HG03460 (cell line): Measurements from ENCODE around the gene TMEM80.
"Not testable (repeated sequence)": the region's sequence is repeated elsewhere in the genome, so short reads cannot be mapped to it uniquely, and the experiment has no call there.

Experiments used
- ATAC-seq: cut with Tn5 transposase; IDR thresholded peaks from one replicate; pipeline ENCODE4 v1.9.1; 2021; ENCODE audit not compliant: unreplicated experiment

Gene TMEM80

DNA sequence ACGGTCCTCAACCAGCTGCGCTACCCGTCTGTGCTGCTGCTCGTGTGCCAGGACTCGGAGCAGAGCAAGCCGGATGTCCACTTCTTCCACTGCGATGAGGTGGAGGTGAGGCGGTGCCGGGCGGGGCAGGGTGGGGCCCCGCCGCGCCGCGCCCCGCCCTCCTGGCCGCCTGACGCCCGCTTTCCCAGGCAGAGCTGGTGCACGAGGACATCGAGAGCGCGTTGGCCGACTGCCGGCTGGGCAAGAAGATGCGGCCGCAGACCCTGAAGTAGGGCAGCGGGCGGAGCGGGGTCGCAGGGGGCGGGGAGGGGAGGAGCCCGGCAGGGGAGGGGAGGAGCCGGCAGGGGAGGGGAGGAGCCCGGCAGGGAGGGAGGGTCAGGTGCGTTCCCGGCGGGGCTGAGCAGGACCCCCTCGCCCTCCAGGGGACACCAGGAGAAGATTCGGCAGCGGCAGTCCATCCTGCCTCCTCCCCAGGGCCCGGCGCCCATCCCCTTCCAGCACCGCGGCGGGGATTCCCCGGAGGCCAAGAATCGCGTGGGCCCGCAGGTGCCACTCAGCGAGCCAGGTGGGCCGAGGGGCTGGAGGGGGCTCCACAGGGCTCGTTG is 25.1 kb downstream of the TMEM80 start:
- ATAC-seq = no peak

DNA sequence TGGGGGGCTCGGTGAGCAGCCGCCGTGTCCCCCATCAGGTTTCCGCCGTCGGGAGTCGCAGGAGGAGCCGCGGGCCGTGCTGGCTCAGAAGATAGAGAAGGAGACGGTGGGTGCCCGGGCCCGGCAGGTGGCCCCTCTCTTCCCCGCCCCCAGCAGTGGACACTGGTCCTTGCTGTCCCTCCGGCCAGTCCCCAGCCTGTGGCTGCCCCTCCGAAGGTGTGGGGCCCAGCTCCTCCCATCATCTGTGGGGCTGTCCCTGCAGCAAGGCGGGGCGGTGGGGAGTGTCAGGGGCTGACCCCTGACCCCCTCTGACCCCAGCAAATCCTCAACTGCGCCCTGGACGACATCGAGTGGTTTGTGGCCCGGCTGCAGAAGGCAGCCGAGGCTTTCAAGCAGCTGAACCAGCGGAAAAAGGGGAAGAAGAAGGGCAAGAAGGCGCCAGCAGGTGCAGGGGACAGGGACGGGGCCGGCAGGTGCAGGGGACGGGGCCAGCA is 25.7 kb downstream of the TMEM80 start:
- ATAC-seq = no peak

DNA sequence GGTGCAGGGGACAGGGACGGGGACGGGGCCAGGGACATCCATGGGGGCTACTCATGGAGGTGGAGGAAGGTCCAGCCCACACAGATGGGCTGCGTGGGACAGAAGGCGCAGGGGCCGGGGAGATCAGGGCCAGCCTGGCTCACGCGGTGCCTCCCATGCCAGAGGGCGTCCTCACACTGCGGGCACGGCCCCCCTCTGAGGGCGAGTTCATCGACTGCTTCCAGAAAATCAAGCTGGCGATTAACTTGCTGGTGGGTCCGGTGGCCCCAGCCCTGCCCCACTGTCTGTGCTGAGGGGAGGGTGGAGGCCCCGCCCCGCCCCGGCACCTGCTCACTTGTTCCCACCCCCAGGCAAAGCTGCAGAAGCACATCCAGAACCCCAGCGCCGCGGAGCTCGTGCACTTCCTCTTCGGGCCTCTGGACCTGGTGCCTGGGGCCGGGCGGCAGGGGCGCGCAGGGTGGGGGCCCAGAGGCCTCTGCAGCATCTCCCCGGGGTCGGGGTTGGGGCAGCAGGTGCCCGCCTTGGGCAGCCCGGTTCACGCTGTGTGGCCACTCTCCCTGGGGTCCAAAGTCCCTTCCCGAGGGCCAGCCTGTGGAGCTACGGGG is 26.2 kb downstream of the TMEM80 start:
- ATAC-seq = no peak

DNA sequence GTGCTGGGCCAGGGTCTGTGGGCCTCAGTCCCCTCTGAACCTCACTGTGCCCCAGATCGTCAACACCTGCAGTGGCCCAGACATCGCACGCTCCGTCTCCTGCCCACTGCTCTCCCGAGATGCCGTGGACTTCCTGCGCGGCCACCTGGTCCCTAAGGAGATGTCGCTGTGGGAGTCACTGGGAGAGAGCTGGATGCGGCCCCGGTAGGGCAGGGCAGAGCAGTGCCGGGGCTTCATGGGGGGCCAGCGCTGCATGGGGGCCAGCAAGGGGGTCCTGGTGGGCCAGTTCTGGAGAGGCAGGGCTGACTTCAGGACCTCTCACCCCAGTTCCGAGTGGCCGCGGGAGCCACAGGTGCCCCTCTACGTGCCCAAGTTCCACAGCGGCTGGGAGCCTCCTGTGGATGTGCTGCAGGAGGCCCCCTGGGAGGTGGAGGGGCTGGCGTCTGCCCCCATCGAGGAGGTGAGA is 26.8 kb downstream of the TMEM80 start:
- no peak for ATAC-seq

DNA sequence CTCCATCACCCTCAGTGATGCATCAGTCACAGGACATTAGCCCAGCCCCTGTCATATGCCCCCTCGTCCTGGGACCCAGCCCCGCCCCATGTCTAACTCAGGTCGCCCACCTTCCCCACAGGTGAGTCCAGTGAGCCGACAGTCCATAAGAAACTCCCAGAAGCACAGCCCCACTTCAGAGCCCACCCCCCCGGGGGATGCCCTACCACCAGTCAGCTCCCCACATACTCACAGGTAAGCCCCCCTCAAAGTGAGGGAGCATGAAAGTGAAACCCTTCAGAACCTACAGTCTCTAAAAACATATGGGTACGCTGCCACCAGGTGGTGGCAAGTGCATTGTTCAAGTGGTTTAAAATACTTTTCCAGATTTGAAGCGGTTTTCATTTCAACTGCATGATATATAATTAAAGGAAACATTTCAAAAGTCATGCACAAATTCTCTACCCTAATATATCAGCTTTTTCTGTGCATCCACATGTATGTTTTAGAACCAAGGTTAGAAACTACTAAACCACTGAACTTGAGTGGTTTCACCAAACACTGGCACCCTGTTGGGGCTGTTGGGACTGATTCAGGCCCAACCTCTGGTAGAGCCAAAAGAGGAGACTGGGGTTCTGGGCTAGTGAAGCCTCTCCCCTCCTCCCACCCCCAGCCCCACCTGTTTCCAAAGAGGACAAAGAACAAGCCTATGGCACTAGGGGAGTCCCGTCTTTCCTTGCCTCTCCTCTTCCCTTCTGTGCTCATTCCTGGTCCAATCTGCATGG is 27.7 kb downstream of the TMEM80 start:
- ATAC-seq = no peak

DNA sequence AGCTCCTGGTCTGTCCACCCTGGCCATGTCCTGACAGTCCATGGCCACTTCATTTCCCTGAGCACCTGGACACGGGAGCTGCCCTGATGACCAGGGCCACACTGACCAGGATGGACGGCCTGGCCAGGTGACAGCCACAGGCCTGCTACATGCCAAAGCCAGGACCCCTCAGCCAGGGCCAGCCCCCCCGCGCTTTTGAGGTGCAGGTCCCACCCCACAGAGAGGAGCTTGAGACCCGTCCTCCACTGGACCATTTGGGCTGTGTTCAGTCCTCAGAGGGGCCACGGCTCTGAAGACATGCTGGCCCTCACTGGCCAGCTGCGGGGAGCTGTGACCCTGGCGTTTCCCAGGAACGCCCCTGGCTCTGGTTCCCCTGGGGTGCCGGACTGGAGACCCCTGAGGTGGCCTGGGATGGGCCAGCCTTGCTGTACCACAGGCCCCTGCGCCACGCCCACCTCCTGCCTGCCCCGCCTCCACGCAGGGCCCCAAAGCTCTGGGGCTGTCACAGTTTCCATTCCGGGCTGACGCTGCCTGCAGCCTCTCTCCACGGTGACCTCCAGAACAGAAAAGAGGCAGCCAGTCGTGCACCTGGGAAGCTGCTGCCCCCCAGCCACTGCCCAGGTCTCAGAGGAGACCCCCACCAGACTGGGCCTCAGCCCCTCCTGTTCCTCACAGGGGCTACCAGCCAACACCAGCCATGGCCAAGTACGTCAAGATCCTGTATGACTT is 28.6 kb downstream of the TMEM80 start:
- no peak for ATAC-seq

DNA sequence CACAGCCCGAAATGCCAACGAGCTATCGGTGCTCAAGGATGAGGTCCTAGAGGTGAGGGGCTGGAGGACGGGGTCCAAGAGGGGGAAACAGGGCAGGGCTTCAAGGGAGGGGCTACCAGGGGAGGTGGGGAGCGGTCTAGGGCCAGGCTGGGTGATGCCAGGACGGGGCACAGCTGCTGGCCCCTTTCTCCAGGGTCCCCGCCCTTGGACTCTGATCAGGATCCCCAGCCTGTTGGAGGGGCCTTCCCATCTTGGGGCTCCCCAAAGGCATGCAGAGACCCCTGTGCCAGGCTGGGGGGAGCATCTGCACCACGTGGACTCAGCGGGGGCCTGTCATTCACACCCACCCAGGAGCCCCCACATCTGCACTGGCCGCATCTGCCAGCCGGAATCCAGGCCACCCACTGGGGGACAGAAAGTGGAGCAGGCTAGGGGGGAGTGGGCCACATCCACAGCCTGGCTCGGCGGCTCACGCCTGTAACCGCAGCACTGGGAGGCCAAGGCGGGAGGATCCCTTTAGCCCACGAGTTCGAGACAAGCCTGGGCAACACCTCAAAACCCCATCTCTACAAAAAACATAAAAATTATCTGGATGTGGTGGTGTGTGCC is 29.3 kb downstream of the TMEM80 start:
- ATAC-seq = no peak

DNA sequence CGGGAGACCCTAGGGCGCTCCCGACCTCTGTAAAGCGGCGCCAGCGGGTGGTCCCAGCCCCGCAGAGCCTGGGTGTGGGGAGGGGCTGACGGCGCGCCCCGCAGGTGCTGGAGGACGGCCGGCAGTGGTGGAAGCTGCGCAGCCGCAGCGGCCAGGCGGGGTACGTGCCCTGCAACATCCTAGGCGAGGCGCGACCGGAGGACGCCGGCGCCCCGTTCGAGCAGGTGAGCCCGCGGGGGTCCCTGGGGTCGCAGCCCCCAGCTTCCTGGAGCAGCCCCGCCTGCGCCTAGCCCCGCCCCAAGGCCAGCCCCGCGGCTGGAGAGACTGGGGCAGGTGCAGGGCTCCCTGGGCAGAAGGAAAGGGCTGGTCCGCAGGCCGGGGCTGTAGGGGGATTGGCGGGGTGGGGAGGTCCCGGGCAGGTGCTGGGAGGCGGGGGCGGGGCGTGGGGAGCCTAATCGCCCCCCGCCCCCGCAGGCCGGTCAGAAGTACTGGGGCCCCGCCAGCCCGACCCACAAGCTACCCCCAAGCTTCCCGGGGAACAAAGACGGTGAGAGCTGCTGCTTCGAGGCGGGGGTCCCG is 30.1 kb downstream of the TMEM80 start:
- ATAC-seq = no peak

DNA sequence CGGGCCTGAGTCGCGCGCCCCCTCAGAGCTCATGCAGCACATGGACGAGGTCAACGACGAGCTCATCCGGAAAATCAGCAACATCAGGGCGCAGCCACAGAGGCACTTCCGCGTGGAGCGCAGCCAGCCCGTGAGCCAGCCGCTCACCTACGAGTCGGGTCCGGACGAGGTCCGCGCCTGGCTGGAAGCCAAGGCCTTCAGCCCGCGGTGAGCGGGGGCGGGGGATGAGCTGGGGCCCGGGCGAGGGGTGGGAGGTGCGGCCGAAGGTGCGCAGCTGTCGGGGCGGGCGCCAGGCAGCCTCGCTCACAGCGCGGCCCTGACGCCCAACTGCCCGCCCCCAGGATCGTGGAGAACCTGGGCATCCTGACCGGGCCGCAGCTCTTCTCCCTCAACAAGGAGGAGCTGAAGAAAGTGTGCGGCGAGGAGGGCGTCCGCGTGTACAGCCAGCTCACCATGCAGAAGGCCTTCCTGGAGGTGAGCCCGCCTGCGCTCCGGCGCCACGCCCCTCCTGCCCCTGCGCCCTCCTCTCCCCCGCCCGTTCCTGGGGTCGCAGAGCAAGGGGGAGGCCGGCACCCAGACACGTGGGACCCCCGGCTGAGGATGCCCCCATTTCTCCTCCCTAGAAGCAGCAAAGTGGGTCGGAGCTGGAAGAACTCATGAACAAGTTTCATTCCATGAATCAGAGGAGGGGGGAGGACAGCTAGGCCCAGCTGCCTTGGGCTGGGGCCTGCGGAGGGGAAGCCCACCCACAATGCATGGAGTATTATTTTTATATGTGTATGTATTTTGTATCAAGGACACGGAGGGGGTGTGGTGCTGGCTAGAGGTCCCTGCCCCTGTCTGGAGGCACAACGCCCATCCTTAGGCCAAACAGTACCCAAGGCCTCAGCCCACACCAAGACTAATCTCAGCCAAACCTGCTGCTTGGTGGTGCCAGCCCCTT is 30.9 kb downstream of the TMEM80 start:
- ATAC-seq = no peak

DNA sequence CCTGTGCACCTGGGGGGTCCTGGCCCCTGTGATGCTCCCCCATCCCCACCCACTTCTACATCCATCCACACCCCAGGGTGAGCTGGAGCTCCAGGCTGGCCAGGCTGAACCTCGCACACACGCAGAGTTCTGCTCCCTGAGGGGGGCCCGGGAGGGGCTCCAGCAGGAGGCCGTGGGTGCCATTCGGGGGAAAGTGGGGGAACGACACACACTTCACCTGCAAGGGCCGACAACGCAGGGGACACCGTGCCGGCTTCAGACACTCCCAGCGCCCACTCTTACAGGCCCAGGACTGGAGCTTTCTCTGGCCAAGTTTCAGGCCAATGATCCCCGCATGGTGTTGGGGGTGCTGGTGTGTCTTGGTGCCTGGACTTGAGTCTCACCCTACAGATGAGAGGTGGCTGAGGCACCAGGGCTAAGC is 31.7 kb downstream of the TMEM80 start:
- no peak for ATAC-seq

DNA sequence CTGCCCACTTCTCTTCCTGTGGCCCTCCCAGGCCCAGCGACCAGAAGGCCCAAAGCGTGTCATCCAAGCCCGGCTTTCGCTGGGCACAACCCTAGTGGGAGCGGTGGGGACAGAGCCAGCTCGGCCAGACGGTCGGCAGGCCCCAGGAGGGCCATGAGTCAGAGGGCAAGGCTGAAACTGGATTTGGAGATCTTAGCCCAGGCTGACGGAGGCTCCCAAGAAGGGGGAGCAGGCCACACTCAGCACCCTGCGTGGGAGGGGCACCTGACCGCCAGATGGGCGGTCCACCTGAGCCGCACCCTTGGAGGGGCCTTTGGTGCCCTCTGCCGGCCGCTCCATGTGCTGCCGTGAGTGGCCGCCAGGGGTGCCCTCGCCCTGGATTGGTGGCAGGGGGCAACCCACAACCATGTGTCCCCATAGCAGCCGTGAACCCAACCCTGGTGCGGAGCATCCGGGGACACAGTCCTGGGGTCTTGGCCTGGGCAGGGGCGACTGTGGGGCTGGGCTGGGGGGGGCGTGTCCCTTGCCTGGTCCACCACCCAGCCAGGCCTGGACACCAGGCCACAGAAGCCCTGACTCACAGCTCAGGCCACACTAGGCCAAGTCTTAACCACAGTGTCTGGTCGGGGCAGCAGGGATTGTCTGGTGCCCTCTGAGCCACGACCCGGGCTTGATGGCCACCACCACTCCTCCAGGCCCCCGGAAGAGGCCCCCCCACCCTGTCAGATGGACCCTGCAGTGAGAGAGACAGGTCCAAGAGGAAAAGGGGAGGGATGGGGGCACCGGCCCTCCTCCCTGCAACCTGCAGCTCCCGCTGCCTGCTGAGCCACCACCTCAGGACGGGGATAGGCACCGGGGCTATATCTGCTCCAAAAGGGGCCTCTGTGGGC is 32.5 kb downstream of the TMEM80 start:
- no peak for ATAC-seq

DNA sequence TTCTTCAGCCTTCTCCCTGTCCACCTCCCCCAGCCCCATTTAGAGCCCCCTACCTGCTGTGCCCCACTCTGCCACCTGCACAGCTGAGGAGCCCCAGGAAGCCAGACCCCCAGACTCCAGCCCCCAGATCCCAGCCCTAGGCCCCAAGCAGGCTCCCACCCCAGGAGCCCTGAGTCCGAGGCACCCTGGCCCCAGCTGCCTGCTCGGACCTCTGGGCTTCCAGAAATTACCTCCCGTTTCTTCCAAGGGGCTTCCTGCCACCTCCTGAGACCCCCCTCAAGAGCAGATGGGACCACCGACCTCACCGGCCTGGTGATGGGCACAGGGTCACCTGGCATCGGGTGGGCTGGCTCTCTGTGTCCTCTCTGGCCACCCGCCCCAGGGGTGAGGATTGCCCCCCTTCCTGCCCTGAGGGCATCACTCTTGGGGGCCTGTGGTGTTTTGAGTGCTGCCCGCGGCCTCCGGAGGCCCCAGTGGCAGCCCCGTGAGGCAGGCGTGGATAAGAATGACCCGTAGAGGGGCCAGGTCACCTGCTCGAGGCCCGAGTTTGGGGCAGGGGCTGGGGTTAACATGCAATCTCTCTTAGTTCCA is 33.4 kb downstream of the TMEM80 start:
- no peak for ATAC-seq

DNA sequence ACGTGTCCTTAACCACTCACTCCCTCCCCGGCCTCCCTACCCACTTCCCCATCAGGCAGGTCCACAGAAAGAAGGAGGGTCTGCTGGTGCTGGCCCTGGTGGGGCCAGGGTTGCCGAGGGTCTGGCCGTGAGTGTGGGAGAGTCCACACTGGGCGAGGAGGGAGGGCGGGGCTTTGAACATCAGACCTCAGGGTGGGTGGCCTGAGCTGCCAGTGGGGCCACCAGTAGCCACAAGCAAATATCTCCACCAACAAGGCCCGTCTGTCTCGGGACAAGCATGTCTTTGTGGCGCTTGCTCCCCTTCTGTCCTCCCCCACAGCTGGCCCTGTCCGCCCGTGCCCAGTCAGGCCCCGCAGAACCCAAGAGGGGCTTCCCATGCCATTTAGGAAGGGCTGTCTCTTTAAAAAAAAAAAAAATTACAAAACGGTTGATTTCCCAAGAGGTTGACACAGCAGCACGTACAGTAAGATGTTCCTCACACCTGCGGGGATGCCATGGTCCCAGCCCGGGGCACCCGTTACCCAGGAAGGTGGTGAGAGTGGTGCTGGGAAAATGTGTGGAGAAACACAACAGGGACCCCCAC is 34.0 kb downstream of the TMEM80 start:
- ATAC-seq = no peak

DNA sequence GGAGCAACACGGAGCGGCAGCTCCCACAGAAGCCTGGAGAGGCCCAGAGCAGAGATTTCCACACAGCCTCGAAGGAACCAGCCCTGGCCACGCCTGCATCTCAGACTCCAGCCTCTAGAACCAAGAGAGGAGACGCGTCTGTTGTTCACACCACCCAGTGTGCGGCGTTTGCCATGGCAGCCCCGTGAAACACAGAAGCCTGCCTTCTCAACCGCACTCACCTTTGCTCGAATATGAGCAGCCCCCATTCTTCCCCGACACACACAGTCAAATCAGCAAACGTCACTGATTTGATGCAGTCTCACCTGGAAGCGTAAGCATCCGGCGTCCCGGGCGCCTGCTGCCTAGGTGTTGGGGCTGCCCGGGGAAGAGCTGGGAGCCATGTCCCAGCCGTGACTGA is 37.5 kb downstream of the TMEM80 start:
- no peak for ATAC-seq

DNA sequence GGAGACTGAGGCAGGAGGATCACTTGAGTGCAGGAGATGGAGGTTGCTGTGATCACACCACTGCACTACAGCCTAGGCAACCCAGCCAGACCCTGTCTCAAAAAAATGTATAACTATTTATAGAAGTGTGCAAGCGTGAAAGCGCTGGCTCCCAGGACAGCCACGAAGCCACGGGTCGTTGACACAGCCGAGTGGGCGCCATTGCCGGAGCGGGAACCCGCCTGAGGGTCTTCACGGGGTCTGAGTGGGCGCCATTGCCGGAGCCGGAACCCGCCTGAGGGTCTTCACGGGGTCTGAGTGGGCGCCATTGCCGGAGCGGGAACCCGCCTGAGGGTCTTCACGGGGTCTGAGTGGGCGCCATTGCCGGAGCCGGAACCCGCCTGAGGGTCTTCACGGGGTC is 38.9 kb downstream of the TMEM80 start:
- not testable (repeated sequence) for ATAC-seq

DNA sequence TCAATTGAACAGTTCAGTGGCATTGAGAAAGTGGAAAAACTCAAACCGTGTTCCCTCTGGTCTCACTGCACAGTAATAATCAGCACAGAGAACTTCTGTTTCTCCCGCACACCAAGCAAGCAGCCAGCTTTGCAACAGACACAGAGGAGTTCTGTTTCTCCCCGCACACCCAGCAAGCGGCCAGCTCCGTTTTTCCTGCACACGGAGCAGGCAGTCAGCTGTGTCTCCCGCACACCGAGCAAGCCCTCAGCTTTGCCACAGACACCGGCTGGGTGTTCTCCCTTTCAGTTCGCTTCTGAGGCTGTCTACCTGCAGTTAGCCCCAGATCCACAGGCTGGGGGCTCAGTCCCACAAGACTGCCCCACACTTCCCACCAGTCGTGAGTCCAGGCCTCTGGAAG is 41.8 kb downstream of the TMEM80 start:
- ATAC-seq = no peak

DNA sequence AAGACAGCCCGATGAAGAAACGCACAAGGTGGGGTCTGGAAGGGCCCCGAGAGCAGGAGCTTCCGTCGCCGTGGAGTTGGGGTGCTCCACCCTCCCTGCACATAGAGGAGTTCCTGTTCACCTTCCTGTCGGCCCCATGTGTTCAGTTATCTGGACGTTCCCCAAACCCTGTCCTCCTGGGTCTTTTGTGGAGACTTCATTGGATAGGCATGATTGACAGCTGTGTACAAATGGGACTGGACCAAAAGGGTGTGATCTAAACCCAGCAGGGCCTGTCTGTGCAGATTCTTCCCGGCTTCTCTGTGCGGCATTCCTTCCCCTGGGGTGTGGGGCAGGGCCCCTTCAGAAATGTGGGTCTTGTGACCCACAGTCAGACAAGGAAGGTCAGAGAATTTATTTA is 42.3 kb downstream of the TMEM80 start:
- not testable (repeated sequence) for ATAC-seq

DNA sequence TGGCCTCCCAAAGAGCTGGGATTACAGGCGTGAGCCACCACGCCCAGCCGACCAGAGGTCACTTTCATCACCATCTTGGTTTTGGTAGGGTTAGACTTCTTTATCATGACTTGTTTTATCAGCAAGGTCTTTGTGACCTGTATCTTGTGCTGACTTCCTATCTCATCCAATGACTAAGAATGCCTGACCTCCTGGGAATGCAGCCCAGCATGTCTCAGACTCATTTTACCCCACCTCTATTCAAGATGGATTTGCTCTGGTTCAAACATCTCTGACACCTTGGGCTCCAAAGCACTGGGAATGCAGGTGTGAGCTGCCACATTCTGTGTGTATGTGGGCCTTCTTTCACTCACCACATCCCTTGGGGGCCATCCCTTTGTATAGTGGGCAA is 46.5 kb downstream of the TMEM80 start:
- no peak for ATAC-seq
